ENCODE data around the gene SNHG17. TPM values are rescaled to one million over a fixed set of nuclear protein-coding genes. Genes with fewer than 3 reads are reported as not detected.

The SNHG17 gene
- 17.3 and 23.3 TPM in 2 replicates for total RNA-seq

GRCh38 chr20:38434770-38435554 is at the start of gene SNHG17:
SNHG17 (minus strand) TSS chr20:38435328.

GRCh38 chr20:38472513-38473366 is 37.6 kb upstream of the SNHG17 start, which contains the start of gene RALGAPB:
RALGAPB (plus strand) TSS chr20:38472843; CDS start chr20:38488433, 15,590 bp downstream.

Small RNA genes lying within 50 kb of the gene (small RNA-seq; reads per million reads assigned to genes)
- gene RF00056 = not detected
- gene SNORA60 = 15.9 reads per million, percentile 95 among the genes with 10 or more reads in this experiment
- 2,722 reads per million, percentile 100 among the genes with 10 or more reads in this experiment for gene SNORA71A
- 2,186 reads per million, percentile 100 among the genes with 10 or more reads in this experiment for gene SNORA71B
- gene SNORA71C = 59.9 reads per million, percentile 98 among the genes with 10 or more reads in this experiment
- 71,302 reads per million, percentile 100 among the genes with 10 or more reads in this experiment for gene SNORA71D
- gene SNORA71E = not detected

Other genes starting within 250 kb of the SNHG17 start
- 0.14 and 0.27 TPM in 2 replicates for gene KIAA1755, start 174.6 kb downstream of the SNHG17 start, total RNA-seq
- gene BPI, start 131.2 kb downstream of the SNHG17 start, total RNA-seq = not detected in 2 replicates
- gene LBP, start 88.8 kb downstream of the SNHG17 start, total RNA-seq = under 0.01 TPM in 1 of 2 replicates, not detected in the other
- gene RALGAPB, start 37.5 kb upstream of the SNHG17 start, total RNA-seq = 69.9 and 74.2 TPM in 2 replicates
- not detected in 2 replicates for gene ADIG, start 145.9 kb upstream of the SNHG17 start, total RNA-seq
- 0.07 and 0.13 TPM in 2 replicates for gene ARHGAP40, start 166.5 kb upstream of the SNHG17 start, total RNA-seq